ENCODE results near the gene VEPH1. TPM values are rescaled to one million over a fixed set of nuclear protein-coding genes. Genes with fewer than 3 reads are reported as not detected.

Gene VEPH1
- total RNA-seq, 1 experiment from 2014 or later, result 7.7 TPM

GRCh38 chr3:157235291-157235690 lies 267.9 kb downstream of the VEPH1 start:
- Mint-ChIP-seq H3K27me3 (ENCODE audit: low read depth) (no peaks in the 10 kb centered on the region), H3K4me1 (peaks cover 0 to 6% of the 10 kb centered on the region in 2 experiments; a peak in 2 of 4 replicates), H3K9me3 (no peaks in the 10 kb centered on the region), H3K4me3 (no peak overlapping the region), H3K36me3 (ENCODE audit: insufficient read depth in 1 of 3, low read depth in 3 of 3) (no peaks in the 10 kb centered on the region), H3K27ac (peak overlapping the region in 1 of 3 experiments; percentile 2; a peak in 1 of 7 replicates)
- H3K79me1 ChIP-seq (ENCODE audit: insufficient read depth, low read depth, low read length, poor library complexity, severe bottlenecking), result no peaks in the 10 kb centered on the region
- H2BK5ac ChIP-seq (ENCODE audit: insufficient read length, low read length), result no peak overlapping the region
- no peak overlapping the region for H2BK15ac ChIP-seq (ENCODE audit: low read depth, low read length)
- H3K23me2 ChIP-seq (ENCODE audit: insufficient read length, low read depth, low read length, poor library complexity, severe bottlenecking), result no peaks in the 10 kb centered on the region
- no peak overlapping the region for H3K23ac ChIP-seq (ENCODE audit: insufficient read length, low read depth, low read length)
- H4K91ac ChIP-seq (ENCODE audit: insufficient read length, low read depth, low read length), result no peak overlapping the region
- H2BK20ac ChIP-seq (ENCODE audit: low read depth, low read length, poor library complexity, severe bottlenecking), result no peak overlapping the region
- no peaks in the 10 kb centered on the region for H4K20me1 ChIP-seq (ENCODE audit: control insufficient read depth, insufficient read depth, insufficient read length)
- H2AK5ac ChIP-seq (ENCODE audit: insufficient read length, low read length), result no peak overlapping the region
- no peaks in the 10 kb centered on the region for H3K4me1 ChIP-seq (ENCODE audit: insufficient read depth, low read length)
- no peak overlapping the region for H3K27ac ChIP-seq (ENCODE audit: insufficient read length, low read depth, low read length)
- no CpG with 5 or more reads among the region's 2 CpGs for WGBS (ENCODE audit: extremely low coverage, insufficient read length, low lambda C conversion rate)
- no peak overlapping the region for H4K5ac ChIP-seq (ENCODE audit: insufficient read length, low read depth, low read length)
- H3K18ac ChIP-seq (ENCODE audit: insufficient read length, low read depth, low read length), result no peak overlapping the region
- H3K14ac ChIP-seq (ENCODE audit: insufficient read depth, low read length), result no peak overlapping the region
- no peak overlapping the region for H2AFZ ChIP-seq (ENCODE audit: low read length)
- H3K4me2 ChIP-seq (ENCODE audit: insufficient read depth, insufficient read length, low read length), result no peak overlapping the region
- H3K4ac ChIP-seq (ENCODE audit: low read depth, low read length), result no peak overlapping the region
- no peak overlapping the region for H4K8ac ChIP-seq (replicated peaks; ENCODE audit: insufficient read length, low read depth, low read length)
- no peak overlapping the region for H3K56ac ChIP-seq (ENCODE audit: insufficient read length, low read depth, low read length)
- no peaks in the 10 kb centered on the region for H3K9me3 ChIP-seq (ENCODE audit: control insufficient read depth, low read depth, low read length)
- H3K79me2 ChIP-seq (ENCODE audit: insufficient read depth, low read length), result no peaks in the 10 kb centered on the region
- H3K27me3 ChIP-seq (ENCODE audit: insufficient read depth, low read length), result no peaks in the 10 kb centered on the region
- DNase-seq, result no peak
- no peak for TF ChIP-seq CTCF (conservative IDR thresholded peaks at IDR 0.05)
- H3T11ph ChIP-seq (ENCODE audit: low read length), result no peak overlapping the region
- H3K9ac ChIP-seq (ENCODE audit: extremely low read depth, insufficient read length, low read length), result no peak overlapping the region
- H2BK120ac ChIP-seq (ENCODE audit: low read depth, low read length, poor library complexity, severe bottlenecking), result no peak overlapping the region
- H2BK12ac ChIP-seq (ENCODE audit: insufficient read length, low read depth, low read length), result no peak overlapping the region
